NCI-H1930 (cell line): Measurements from ENCODE around the gene CLBA1.

Experiments
- DNase-seq, 2 experiments: peaks; one replicate each; lab custom pipeline; 2025; lab: John Stamatoyannopoulos, UW

CLBA1 gene

GRCh38 chr14:104968541-104969401 is 16.8 kb upstream of the CLBA1 start:
- DNase-seq = peak in 1 of 2 experiments; percentile 28

DNA sequence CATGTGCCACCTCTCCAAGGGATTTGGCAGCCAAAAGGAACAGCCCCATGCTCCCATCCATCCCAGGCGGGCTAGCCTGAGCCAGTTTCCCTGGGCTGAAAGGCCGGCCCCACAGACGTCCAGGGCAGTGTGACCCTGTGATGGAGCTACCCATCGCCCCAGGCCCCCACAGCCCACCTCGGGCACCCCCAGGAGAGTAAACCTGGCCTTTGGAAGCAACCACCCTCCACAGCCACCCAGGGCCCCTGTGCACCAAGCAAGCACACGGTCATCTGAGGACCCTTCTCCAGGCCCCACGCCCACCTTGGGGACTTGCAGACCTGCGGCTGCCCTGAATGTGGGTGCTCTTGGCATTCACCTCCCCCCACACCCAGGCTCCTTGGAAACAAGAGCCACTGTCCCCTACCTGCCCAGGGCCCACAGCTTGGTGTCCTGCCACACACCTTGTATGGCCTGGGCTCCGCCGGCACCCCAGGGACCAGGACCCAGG is 15.8 kb upstream of the CLBA1 start:
- no peak for DNase-seq

DNA sequence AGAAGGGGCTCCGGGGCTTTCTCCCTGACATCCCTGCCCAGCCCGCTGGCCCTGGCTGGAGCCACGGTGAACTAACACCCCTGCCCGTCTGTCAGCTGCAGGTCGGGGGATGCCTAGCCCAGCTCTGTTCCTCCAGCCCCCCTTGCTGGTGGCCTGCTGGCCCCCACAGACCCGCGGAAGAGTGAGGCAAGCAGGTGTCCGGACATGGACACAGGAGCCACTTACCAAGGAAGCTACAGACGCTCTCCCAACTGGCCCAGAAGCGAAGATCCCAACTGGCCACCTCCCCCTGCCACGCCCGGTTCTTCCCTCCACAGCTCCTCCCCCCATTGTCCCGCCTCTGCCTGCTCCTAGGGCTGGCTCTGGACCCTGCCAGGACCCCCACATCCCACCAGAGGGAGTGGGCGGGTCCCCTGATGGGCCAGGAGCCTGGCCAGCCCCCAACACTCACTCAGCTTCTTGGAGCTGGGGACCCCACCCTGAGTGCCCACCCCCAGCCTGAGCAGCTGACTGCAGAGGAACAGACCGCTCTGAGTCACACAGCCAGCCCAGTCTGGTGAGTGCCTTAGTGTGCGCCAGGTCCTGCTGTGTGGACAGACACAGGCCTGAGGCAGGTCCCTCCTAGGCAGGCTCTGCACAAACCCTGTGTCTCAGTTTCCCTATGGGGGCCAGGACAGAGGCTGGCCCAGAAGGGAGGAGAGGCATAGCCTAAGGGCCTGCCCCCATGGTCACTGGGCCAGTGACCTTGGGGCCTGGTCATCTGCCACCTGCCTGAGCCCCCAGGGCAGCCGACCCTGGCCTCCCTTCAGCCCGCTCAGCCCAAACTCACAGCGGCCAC is 15.1 kb upstream of the CLBA1 start:
- DNase-seq = no peak

- no peak for DNase-seq
Observed at GRCh38 chr14:104971447-104972240, 13.9 kb upstream of the CLBA1 start.

GRCh38 chr14:104972301-104973134 is 13.1 kb upstream of the CLBA1 start:
- DNase-seq = no peak

DNA sequence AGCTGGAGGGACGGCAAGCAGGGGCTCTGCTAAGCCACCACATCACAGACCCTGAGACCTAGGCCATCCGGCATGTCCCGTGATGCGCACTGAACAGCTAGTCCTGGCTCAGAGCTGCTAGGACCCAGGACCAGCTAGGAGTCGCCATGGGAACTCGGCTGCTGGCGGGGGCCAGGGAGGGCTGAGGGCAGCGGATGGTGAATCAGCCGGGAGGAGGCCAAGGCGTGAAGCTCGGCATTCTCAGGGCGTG is 12.5 kb upstream of the CLBA1 start:
- no peak for DNase-seq

DNA sequence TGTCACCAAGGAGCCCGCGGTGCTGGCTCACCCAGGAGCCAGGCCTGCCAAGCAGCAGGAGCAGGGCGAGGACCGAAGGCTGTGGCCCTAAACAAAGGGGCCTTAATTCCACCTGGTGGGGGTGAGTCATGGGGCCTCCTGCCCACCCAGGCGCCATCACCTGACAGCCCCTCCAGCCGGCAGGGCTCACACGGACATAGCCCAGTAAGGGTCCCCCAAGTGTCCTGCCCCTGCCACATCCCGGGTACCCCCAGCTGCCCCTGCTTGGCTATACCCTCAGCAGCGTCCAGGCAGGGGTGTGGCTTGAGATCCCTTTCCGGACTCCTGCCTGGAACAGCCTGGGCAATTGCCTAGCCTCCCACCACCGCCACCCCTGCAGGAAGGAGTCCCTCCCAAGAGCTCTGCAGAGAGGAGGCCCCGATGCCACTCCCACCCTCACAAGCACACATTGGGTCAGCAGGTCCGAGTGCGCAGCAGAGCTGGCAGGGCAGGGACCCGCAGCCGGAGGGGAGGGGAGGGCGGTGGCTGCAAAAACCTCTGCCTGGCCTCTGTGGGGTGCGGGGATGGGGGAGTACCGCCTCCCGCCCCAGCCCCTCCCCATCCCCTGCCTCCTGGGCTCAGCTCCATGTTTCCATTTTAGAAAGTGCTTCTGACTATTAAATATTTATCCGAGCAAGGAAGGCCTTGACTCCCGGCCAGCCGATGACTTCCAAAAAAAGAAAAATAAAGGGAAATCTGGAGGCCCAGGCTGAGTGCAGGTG is 12.0 kb upstream of the CLBA1 start:
- no peak for DNase-seq

DNA sequence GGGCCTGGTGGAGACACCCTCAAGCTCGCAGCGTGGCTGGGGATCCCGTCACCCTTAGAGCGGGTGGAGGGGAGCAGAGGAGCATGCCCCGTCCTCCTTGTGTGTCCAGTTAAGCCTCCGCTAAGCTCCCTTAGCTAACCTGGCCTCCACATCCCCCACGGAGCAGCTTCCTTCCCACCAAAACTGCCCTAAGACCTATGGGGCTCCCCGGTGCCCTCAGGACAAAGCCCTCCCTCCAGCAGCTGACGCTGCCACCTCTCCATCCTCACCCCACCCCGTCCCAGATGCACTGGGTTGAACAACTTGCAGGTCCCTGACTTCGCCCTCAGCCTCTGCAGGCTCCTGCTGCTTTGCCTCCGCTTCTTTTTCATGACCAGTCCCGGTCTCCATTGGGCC is 11.4 kb upstream of the CLBA1 start:
- DNase-seq = no peak

- no peak for DNase-seq
Observed at GRCh38 chr14:104974665-104975390, 10.8 kb upstream of the CLBA1 start.

GRCh38 chr14:104975481-104976197 is 9.9 kb upstream of the CLBA1 start:
- DNase-seq = no peak

DNA sequence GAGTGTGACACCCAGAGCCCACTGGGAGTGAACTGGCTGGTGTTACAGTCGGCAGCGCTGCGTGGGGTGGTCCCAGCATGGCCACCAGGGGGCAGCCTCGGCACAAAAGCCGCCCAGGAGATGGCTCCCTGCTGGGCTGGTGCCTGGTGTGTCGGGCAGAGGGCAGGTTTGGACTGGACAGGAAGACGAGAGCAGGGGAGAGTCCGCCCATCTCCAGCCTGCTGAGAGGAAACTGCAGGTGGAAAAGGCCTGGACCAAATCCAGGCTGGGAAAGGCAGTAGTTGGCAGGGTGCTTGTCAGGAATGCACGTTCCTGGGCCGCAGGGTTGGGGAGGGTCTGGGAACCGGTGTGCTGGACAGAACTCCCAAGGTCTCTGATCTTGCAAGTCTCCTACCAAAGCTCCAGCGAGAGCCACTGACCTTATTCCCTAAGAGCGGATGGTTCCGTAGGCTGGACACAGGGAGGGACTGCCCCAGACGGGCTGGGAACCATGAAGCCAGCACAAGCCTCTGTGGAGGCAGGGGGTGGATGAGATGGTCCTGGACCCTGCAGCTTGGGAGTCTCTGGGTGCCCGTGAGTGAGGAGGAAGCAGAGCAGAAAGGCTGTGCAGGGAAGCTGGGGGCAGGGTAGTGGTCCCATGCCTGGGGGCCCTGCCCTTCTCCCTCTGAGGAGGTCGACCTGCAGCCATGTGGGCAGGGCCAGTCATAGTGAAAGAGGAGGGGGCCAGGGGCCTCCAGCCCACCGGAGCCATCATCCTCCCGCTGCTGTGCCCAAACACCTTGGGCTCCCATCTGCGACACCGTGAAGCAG is 9.2 kb upstream of the CLBA1 start:
- DNase-seq = peak; percentile 7 to 56

GRCh38 chr14:104977008-104977680 is 8.4 kb upstream of the CLBA1 start:
- DNase-seq = no peak

- DNase-seq = peak; percentile 43 to 61
Observed at GRCh38 chr14:104977681-104978653, 7.6 kb upstream of the CLBA1 start, which contains the start of gene AHNAK2. TSS of gene AHNAK2 (minus strand) at chr14:104978374. CDS start at chr14:104978237, 137 bp downstream.

- DNase-seq = no peak
Observed at GRCh38 chr14:104978746-104979691, 6.6 kb upstream of the CLBA1 start.
